H1 (cell line): ENCODE results near the gene NAA20. TPM values are rescaled to one million over a fixed set of nuclear protein-coding genes. Genes with fewer than 3 reads are reported as not detected.

Experiments
- CTCF ChIA-PET: fragments of 300-600 bp; sonication (Branson Sonifier 250); formaldehyde crosslinking; loops from one replicate; lab custom pipeline; 2021; ENCODE audit not compliant: partially characterized antibody; lab: Charles Lee
- POLR2A ChIA-PET: fragments of 300-600 bp; sonication (Branson Sonifier 250); formaldehyde crosslinking; loops from one replicate; lab custom pipeline; 2021; ENCODE audit warnings: inconsistent platforms; ENCODE audit not compliant: partially characterized antibody; lab: Charles Lee
- DNase-seq, 2 experiments: peaks; one replicate each; pipeline versions ENCODE4 v3.0.0 to v3.0.0-alpha.2; 2010 to 2022; ENCODE audit warnings: low spot score in 2 of 2, low read depth in 1 of 2, mixed read lengths in 1 of 2
- FAIRE-seq: peaks from 2 replicates; lab custom pipeline; 2011; peaks lifted over from hg19 to GRCh38; lab: Jason Lieb, UNC
- H2AFZ ChIP-seq: 2 replicates; pipeline ENCODE4 v1.8.1; 2012; ENCODE audit warnings: low read length, inconsistent platforms
- H2AK5ac ChIP-seq: 2 replicates; pipeline ENCODE4 v1.6.1; 2013; ENCODE audit warnings: low read depth, low read length
- H2BK120ac ChIP-seq: replicated peaks from 2 replicates; pipeline ENCODE3; 2013; ENCODE audit warnings: low read depth, low read length, inconsistent platforms
- H2BK12ac ChIP-seq: 2 replicates; pipeline ENCODE4 v1.6.1; 2013; ENCODE audit warnings: low read depth, low read length
- H2BK15ac ChIP-seq: 2 replicates; pipeline ENCODE4 v1.6.1; 2013; ENCODE audit warnings: low read length
- H2BK20ac ChIP-seq: 2 replicates; pipeline ENCODE4 v1.6.1; 2013; ENCODE audit warnings: low read length
- H2BK5ac ChIP-seq: 2 replicates; pipeline ENCODE4 v1.6.1; 2013; ENCODE audit warnings: low read depth, low read length
- H3K14ac ChIP-seq: 2 replicates; pipeline ENCODE4 v1.6.1; 2013; ENCODE audit warnings: inconsistent platforms; ENCODE audit not compliant: insufficient read length
- H3K18ac ChIP-seq: 2 replicates; pipeline ENCODE4 v1.6.1; 2013; ENCODE audit warnings: low read length; ENCODE audit errors: extremely low read depth
- H3K23ac ChIP-seq: 2 replicates; pipeline ENCODE4 v1.6.1; 2013; ENCODE audit warnings: inconsistent platforms; ENCODE audit not compliant: insufficient read length
- H3K23me2 ChIP-seq: 2 replicates; pipeline ENCODE4 v1.6.1; 2013; ENCODE audit warnings: low read depth, low read length
- H3K27ac ChIP-seq: 2 replicates; pipeline ENCODE4 v1.6.1; 2011; ENCODE audit warnings: low read depth, low read length, inconsistent platforms
- H3K27me3 ChIP-seq, 4 experiments: replicated peaks in 1 of 4; 1 replicate in 1 of 4; 2 replicates in 3 of 4; pipeline versions ENCODE4 v1.6.1 to v1.8.1; 2011 to 2013; ENCODE audit warnings: low read length in 3 of 4, mild to moderate bottlenecking in 3 of 4, inconsistent platforms in 2 of 4, mixed read lengths in 2 of 4, moderate library complexity in 1 of 4; ENCODE audit not compliant: control insufficient read depth in 3 of 4, insufficient read depth in 3 of 4; ENCODE audit errors: extremely low read depth in 1 of 4
- H3K36me3 ChIP-seq, 4 experiments: 2 replicates each; pipeline versions ENCODE4 v1.6.1 to v1.8.1; 2011 to 2013; ENCODE audit warnings: mild to moderate bottlenecking in 4 of 4, low read length in 3 of 4, moderate library complexity in 2 of 4, control low read depth in 1 of 4, inconsistent platforms in 1 of 4; ENCODE audit not compliant: insufficient read depth in 4 of 4, control insufficient read depth in 2 of 4
- H3K4ac ChIP-seq: replicated peaks from 2 replicates; pipeline ENCODE3; 2013; ENCODE audit warnings: low read length, low read depth, mixed read lengths, inconsistent platforms; ENCODE audit not compliant: insufficient read length
- H3K4me1 ChIP-seq, 4 experiments: replicated peaks in 1 of 4; 1 replicate in 1 of 4; 2 replicates in 3 of 4; pipeline versions ENCODE4 v1.6.1 to v1.8.1; 2011 to 2013; ENCODE audit warnings: low read length in 3 of 4, inconsistent platforms in 2 of 4, mixed read lengths in 1 of 4; ENCODE audit not compliant: insufficient read depth in 4 of 4, control insufficient read depth in 3 of 4
- H3K4me2 ChIP-seq, 2 experiments: 2 replicates each; pipeline versions ENCODE4 v1.6.1 to v1.8.1; 2011 to 2013; ENCODE audit warnings: low read depth in 2 of 2, low read length in 2 of 2, control low read depth in 1 of 2, inconsistent platforms in 1 of 2, mild to moderate bottlenecking in 1 of 2; ENCODE audit not compliant: insufficient read depth in 1 of 2
- H3K4me3 ChIP-seq, 4 experiments: fragments of 200-600, 300-600 bp in 1 of 4; sonication (generic), shearing (Covaris generic), sonication (Bioruptor Twin) in 1 of 4; 2 replicates each; pipeline versions ENCODE4 v1.5.1 to v1.8.1; 2011 to 2016; ENCODE audit warnings: low read length in 4 of 4, low read depth in 3 of 4, control low read depth in 2 of 4, inconsistent platforms in 2 of 4, mild to moderate bottlenecking in 2 of 4, mixed read lengths in 1 of 4, moderate library complexity in 1 of 4; ENCODE audit not compliant: insufficient read depth in 2 of 4; ENCODE audit errors: extremely low read depth in 1 of 4
- H3K56ac ChIP-seq: replicated peaks from 2 replicates; pipeline ENCODE3; 2013; ENCODE audit warnings: low read depth, mild to moderate bottlenecking, mixed read lengths, low read length, inconsistent platforms; ENCODE audit not compliant: insufficient read length
- H3K79me1 ChIP-seq: 2 replicates; pipeline ENCODE4 v1.6.1; 2013; ENCODE audit warnings: low read depth, low read length, control low read depth
- H3K79me2 ChIP-seq, 2 experiments: 2 replicates each; pipeline versions ENCODE4 v1.6.1 to v1.8.1; 2012 to 2013; ENCODE audit warnings: low read length in 2 of 2, mild to moderate bottlenecking in 2 of 2, inconsistent platforms in 1 of 2; ENCODE audit not compliant: insufficient read depth in 2 of 2, control insufficient read depth in 1 of 2
- H3K9ac ChIP-seq, 4 experiments: replicated peaks in 1 of 4; 1 replicate in 1 of 4; 2 replicates in 3 of 4; pipeline versions ENCODE4 v1.6.1 to v1.8.1; 2011 to 2013; ENCODE audit warnings: low read depth in 3 of 4, low read length in 3 of 4, control low read depth in 2 of 4, mild to moderate bottlenecking in 2 of 4, moderate library complexity in 2 of 4, inconsistent platforms in 1 of 4; ENCODE audit errors: extremely low read depth in 1 of 4
- H3K9me3 ChIP-seq, 2 experiments: 2 replicates each; pipeline versions ENCODE4 v1.6.1 to v1.8.1; 2012 to 2013; ENCODE audit warnings: mild to moderate bottlenecking in 2 of 2, moderate library complexity in 2 of 2, control low read depth in 1 of 2, inconsistent platforms in 1 of 2, low read depth in 1 of 2, low read length in 1 of 2, mixed read lengths in 1 of 2; ENCODE audit not compliant: insufficient read depth in 2 of 2
- H4K20me1 ChIP-seq, 2 experiments: replicated peaks in 1 of 2; 2 replicates each; pipeline versions ENCODE3 to v1.8.1; 2011 to 2013; ENCODE audit warnings: inconsistent platforms in 2 of 2, low read length in 2 of 2, mild to moderate bottlenecking in 1 of 2; ENCODE audit not compliant: insufficient read depth in 2 of 2, control insufficient read depth in 1 of 2
- H4K5ac ChIP-seq: 2 replicates; pipeline ENCODE4 v1.6.1; 2013; ENCODE audit warnings: low read length, low read depth, mixed read lengths, inconsistent platforms; ENCODE audit not compliant: insufficient read length
- H4K8ac ChIP-seq: 2 replicates; pipeline ENCODE4 v1.8.0; 2013; ENCODE audit warnings: mild to moderate bottlenecking, moderate library complexity, low read length, inconsistent platforms; ENCODE audit not compliant: insufficient read depth; ENCODE audit errors: extremely low read depth
- H4K91ac ChIP-seq: replicated peaks from 2 replicates; pipeline ENCODE3; 2013; ENCODE audit warnings: low read length, mixed read lengths, inconsistent platforms; ENCODE audit not compliant: insufficient read length
- CEBPB ChIP-seq: IDR thresholded peaks from 2 replicates; pipeline ENCODE4 v1.6.1; 2012; ENCODE audit warnings: low read depth, low read length
- CREB1 ChIP-seq: IDR thresholded peaks from 2 replicates; pipeline ENCODE4 v1.6.1; 2012; ENCODE audit warnings: inconsistent platforms
- EGR1 ChIP-seq: IDR thresholded peaks from 2 replicates; pipeline ENCODE4 v1.6.1; 2011; ENCODE audit warnings: low read depth, low read length, borderline replicate concordance
- MAFK ChIP-seq: IDR thresholded peaks from 2 replicates; pipeline ENCODE4 v1.6.1; 2012; ENCODE audit warnings: low read depth, mild to moderate bottlenecking, improper control_type of control experiment, low read length
- POLR2A ChIP-seq, 2 experiments: IDR thresholded peaks; 1 replicate in 1 of 2; 2 replicates in 1 of 2; pipeline ENCODE4 v1.6.1; 2011; ENCODE audit warnings: low read depth in 2 of 2, low read length in 2 of 2, mild to moderate bottlenecking in 2 of 2; ENCODE audit errors: control extremely low read depth in 1 of 2
- POU5F1 ChIP-seq: IDR thresholded peaks from 2 replicates; pipeline ENCODE4 v1.6.1; 2011; ENCODE audit warnings: low read depth, mild to moderate bottlenecking, low read length, moderate library complexity
- RFX5 ChIP-seq: IDR thresholded peaks from 2 replicates; pipeline ENCODE4 v1.6.1; 2011; ENCODE audit warnings: low read depth, low read length, improper control_type of control experiment, borderline replicate concordance
- SP4 ChIP-seq: IDR thresholded peaks from 2 replicates; pipeline ENCODE4 v1.6.1; 2012; ENCODE audit warnings: low read length, inconsistent platforms
- SRF ChIP-seq: IDR thresholded peaks from 2 replicates; pipeline ENCODE4 v1.6.1; 2011; ENCODE audit warnings: mild to moderate bottlenecking, low read depth, low read length, moderate library complexity
- WGBS, 2 experiments: shearing (Covaris generic) in 1 of 2; methylation state at CpG; one replicate each; pipeline versions ENCODE4 v1.1.6 to v1.1.7; 2013 to 2015; ENCODE audit warnings: low lambda C conversion rate in 2 of 2, mixed read lengths in 2 of 2, inconsistent platforms in 1 of 2, low coverage in 1 of 2, missing lambda C conversion rate in 1 of 2; ENCODE audit not compliant: insufficient replicate concordance in 2 of 2, insufficient coverage in 1 of 2, insufficient read length in 1 of 2; ENCODE audit errors: extremely low coverage in 1 of 2, missing lambda C conversion rate in 1 of 2; 5-methylcytosine and 5-hydroxymethylcytosine counted together
- polyA plus RNA-seq, 7 experiments: library from polyadenylated mRNA; depleted of rRNA in 3 of 7; stranded (reverse) in 5 of 7; unstranded in 2 of 7; fragments of >200 nt in 5 of 7; fragments of 200-250 nt in 2 of 7; gene quantifications; 1 replicate in 5 of 7; 2 replicates in 1 of 7; 4 replicates in 1 of 7; pipeline versions ENCODE4 v1.2.1 to v1.2.3, GENCODE V29; 2011 to 2013; ENCODE audit warnings: missing spikeins in 2 of 7, mixed read lengths in 2 of 7
- total RNA-seq: library from RNA; stranded (reverse); fragmentation: NEBNext Ultra II Directional; extraction: Animal tissue kit (Norgen Biotek cat#: 25700); gene quantifications from 2 replicates; pipeline ENCODE4 v1.2.1, GENCODE V29; 2021
- TF ChIP-seq, protein P1 (sequence below): IDR thresholded peaks from 2 replicates; pipeline ENCODE4 v1.6.1; 2012; ENCODE audit warnings: inconsistent platforms
- TF ChIP-seq, protein P2 (sequence below), 3 experiments: IDR thresholded peaks; 1 replicate in 2 of 3; 2 replicates in 1 of 3; pipeline versions ENCODE4 v1.5.1 to v1.6.1; 2011; ENCODE audit warnings: low read length in 3 of 3, mild to moderate bottlenecking in 3 of 3, inconsistent platforms in 2 of 3, low read depth in 1 of 3, moderate library complexity in 1 of 3; ENCODE audit not compliant: insufficient read depth in 1 of 3; ENCODE audit errors: control extremely low read depth in 1 of 3

Gene NAA20
- total and polyA plus RNA-seq, 2 of the 8 experiments (the other 6 are each of a cell fraction or from before 2014, with no cell fraction given): 21.9 to 41.1 TPM

DNA sequence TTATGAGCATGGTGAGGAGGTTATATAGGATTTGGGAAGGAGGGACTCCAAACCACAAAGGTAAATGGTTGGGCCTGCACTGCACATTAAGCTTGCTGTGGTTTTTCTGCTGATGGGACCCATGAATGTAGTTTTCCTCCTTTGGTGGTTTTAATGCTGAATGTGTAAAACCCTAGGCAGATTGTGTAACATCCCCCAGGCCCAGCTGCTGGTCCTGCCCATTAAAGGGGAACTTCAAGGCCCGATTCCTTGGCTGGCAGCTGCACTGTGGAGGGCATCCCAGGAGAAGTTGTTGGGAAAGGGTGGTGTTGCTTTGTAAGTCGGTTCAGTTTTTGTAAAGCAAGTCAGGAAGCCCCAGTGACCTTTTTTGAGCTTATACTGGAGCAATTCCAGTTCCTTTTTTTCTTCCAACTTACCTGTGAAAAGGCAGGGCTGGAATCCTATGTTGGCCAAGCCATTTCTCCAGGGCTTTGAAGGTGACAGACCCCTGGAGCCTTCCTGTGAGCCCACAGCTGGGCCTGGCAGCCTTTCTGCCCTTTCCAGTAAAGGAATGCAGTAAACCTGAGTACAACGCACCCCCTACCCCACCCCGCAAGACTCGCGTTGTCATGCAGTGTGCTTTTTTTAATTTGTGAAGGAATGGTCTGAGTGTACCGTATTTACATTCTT, 43.1 kb upstream of the NAA20 start:
- no peak overlapping the region for H3K14ac ChIP-seq
- WGBS, 2 experiments: 84% methylated on average over 7 of the region's 7 CpGs; no CpG with 5 or more reads in 1 of the 2 experiments
- no peak overlapping the region for H3K56ac ChIP-seq
- no peak overlapping the region for H3K18ac ChIP-seq
- no peak overlapping the region for H3K4ac ChIP-seq
- H4K8ac ChIP-seq: no peak overlapping the region
- peaks cover 0 to 7% (median 0%) of the 10 kb centered on the region in 4 experiments; a peak in 2 of 7 replicates for H3K4me1 ChIP-seq
- no peak overlapping the region for H4K91ac ChIP-seq
- H3K4me3 ChIP-seq: no peak overlapping the region
- no peak overlapping the region for H3K9ac ChIP-seq
- no peak overlapping the region for H3K4me2 ChIP-seq
- no peak for DNase-seq
- H2BK120ac ChIP-seq: no peak overlapping the region
- no peak for FAIRE-seq
- CTCF ChIA-PET: interaction anchor here (0.7 to 1.5 kb wide), 4 partner anchors 8 to 505 kb away, joined by 3 to 5 read pairs (median 4); no protein-coding TSS in a partner anchor
- TF ChIP-seq POLR2A (IDR thresholded peaks at IDR 0.05; ENCODE audit: control extremely low read depth in 1 of 2, low read depth in 2 of 2, low read length in 2 of 2) (no peak), SRF (no peak), SP4 (no peak), CREB1 (no peak), RFX5 (no peak), EGR1 (no peak), CEBPB (no peak), MAFK (no peak), POU5F1 (no peak)
- TF ChIP-seq, protein P1, sequence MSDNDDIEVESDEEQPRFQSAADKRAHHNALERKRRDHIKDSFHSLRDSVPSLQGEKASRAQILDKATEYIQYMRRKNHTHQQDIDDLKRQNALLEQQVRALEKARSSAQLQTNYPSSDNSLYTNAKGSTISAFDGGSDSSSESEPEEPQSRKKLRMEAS: no peak
- TF ChIP-seq, protein P2, sequence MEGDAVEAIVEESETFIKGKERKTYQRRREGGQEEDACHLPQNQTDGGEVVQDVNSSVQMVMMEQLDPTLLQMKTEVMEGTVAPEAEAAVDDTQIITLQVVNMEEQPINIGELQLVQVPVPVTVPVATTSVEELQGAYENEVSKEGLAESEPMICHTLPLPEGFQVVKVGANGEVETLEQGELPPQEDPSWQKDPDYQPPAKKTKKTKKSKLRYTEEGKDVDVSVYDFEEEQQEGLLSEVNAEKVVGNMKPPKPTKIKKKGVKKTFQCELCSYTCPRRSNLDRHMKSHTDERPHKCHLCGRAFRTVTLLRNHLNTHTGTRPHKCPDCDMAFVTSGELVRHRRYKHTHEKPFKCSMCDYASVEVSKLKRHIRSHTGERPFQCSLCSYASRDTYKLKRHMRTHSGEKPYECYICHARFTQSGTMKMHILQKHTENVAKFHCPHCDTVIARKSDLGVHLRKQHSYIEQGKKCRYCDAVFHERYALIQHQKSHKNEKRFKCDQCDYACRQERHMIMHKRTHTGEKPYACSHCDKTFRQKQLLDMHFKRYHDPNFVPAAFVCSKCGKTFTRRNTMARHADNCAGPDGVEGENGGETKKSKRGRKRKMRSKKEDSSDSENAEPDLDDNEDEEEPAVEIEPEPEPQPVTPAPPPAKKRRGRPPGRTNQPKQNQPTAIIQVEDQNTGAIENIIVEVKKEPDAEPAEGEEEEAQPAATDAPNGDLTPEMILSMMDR (IDR thresholded peaks at IDR 0.05; ENCODE audit: control extremely low read depth in 1 of 3, insufficient read depth in 1 of 3, low read depth in 1 of 3, low read length in 3 of 3): no peak
- H3K27ac ChIP-seq: no peak overlapping the region
- H2BK5ac ChIP-seq: no peak overlapping the region
- no peak overlapping the region for H3K23ac ChIP-seq
- H3K27me3 ChIP-seq: peaks cover 0 to 1% (median 0%) of the 10 kb centered on the region in 4 experiments; a peak in 1 of 7 replicates
- H2BK12ac ChIP-seq: no peak overlapping the region
- no peaks in the 10 kb centered on the region for H3K79me1 ChIP-seq
- H3K36me3 ChIP-seq: no peaks in the 10 kb centered on the region
- no peaks in the 10 kb centered on the region for H4K20me1 ChIP-seq
- no peak overlapping the region for H2AK5ac ChIP-seq
- H3K79me2 ChIP-seq: no peaks in the 10 kb centered on the region
- H3K23me2 ChIP-seq: 0 out of 2 replicates have a peak, but pooled peaks cover 4% of the 10 kb centered on the region
- POLR2A ChIA-PET: no interaction called here
- H2BK20ac ChIP-seq: no peak overlapping the region
- H3K9me3 ChIP-seq: no peaks in the 10 kb centered on the region
- H2BK15ac ChIP-seq: no peak overlapping the region
- no peak overlapping the region for H2AFZ ChIP-seq
- H4K5ac ChIP-seq: no peak overlapping the region
